Astrocyte (in vitro differentiated cells and primary cell): Measurements from ENCODE around the gene OPN1SW. TPM values are rescaled to one million over a fixed set of nuclear protein-coding genes. Genes with fewer than 3 reads are reported as not detected.

Experiments
- DNase-seq: peaks from one replicate; pipeline ENCODE4 v3.0.0-alpha.2; 2010; ENCODE audit warnings: low read depth
- FAIRE-seq: peaks from 2 replicates; lab custom pipeline; 2011; peaks lifted over from hg19 to GRCh38; lab: Jason Lieb, UNC
- H2AFZ ChIP-seq: 2 replicates; pipeline ENCODE4 v1.6.0; 2012; ENCODE audit warnings: low read depth, low read length, inconsistent platforms
- H3K27ac ChIP-seq: 2 replicates; pipeline ENCODE4 v1.5.1; 2011; ENCODE audit warnings: low read depth, low read length, inconsistent platforms
- H3K27me3 ChIP-seq: 2 replicates; pipeline ENCODE4 v1.6.0; 2011; ENCODE audit warnings: low read length, inconsistent platforms; ENCODE audit not compliant: insufficient read depth
- H3K36me3 ChIP-seq: 2 replicates; pipeline ENCODE4 v1.5.1; 2011; ENCODE audit warnings: low read length, inconsistent platforms; ENCODE audit not compliant: insufficient read depth
- H3K4me1 ChIP-seq: 2 replicates; pipeline ENCODE4 v1.5.1; 2011; ENCODE audit warnings: low read length, inconsistent platforms; ENCODE audit not compliant: insufficient read depth
- H3K4me2 ChIP-seq: 2 replicates; pipeline ENCODE4 v1.6.0; 2012; ENCODE audit warnings: low read length, inconsistent platforms
- H3K4me3 ChIP-seq: 2 replicates; pipeline ENCODE4 v1.5.1; 2011; ENCODE audit warnings: low read depth, mild to moderate bottlenecking, low read length, inconsistent platforms; ENCODE audit not compliant: insufficient read depth
- H3K79me2 ChIP-seq: 2 replicates; pipeline ENCODE4 v1.6.0; 2012; ENCODE audit warnings: mild to moderate bottlenecking, low read length, inconsistent platforms; ENCODE audit not compliant: insufficient read depth
- H3K9ac ChIP-seq: 2 replicates; pipeline ENCODE4 v1.6.0; 2012; ENCODE audit warnings: mild to moderate bottlenecking, low read length, inconsistent platforms
- H3K9me3 ChIP-seq: 2 replicates; pipeline ENCODE4 v1.5.1; 2012; ENCODE audit warnings: low read depth, mild to moderate bottlenecking, low read length, inconsistent platforms; ENCODE audit not compliant: insufficient read depth
- H4K20me1 ChIP-seq: 2 replicates; pipeline ENCODE4 v1.6.0; 2012; ENCODE audit warnings: low read length, inconsistent platforms; ENCODE audit not compliant: insufficient read depth
- H3K27ac Mint-ChIP-seq: one replicate; pipeline ENCODE4 v1.8.0; 2021; ENCODE audit warnings: mild to moderate bottlenecking, mixed read lengths; ENCODE audit not compliant: unreplicated experiment
- H3K27me3 Mint-ChIP-seq: one replicate; pipeline ENCODE4 v1.8.0; 2021; ENCODE audit warnings: low read depth, mixed read lengths; ENCODE audit not compliant: unreplicated experiment
- H3K36me3 Mint-ChIP-seq: one replicate; pipeline ENCODE4 v1.8.0; 2021; ENCODE audit warnings: low read depth, mixed read lengths; ENCODE audit not compliant: unreplicated experiment
- H3K4me1 Mint-ChIP-seq: one replicate; pipeline ENCODE4 v1.8.0; 2021; ENCODE audit warnings: low read depth, mixed read lengths; ENCODE audit not compliant: unreplicated experiment
- H3K4me3 Mint-ChIP-seq: one replicate; pipeline ENCODE4 v1.8.0; 2021; ENCODE audit warnings: mild to moderate bottlenecking, moderate library complexity, mixed read lengths; ENCODE audit not compliant: unreplicated experiment
- H3K9me3 Mint-ChIP-seq: one replicate; pipeline ENCODE4 v1.8.0; 2021; ENCODE audit warnings: mild to moderate bottlenecking, mixed read lengths; ENCODE audit not compliant: unreplicated experiment
- EZH2 ChIP-seq: IDR thresholded peaks from 2 replicates; pipeline ENCODE4 v1.6.1; 2012; ENCODE audit warnings: mild to moderate bottlenecking, low read length, inconsistent platforms; ENCODE audit not compliant: insufficient read depth
- total RNA-seq: library from RNA; stranded (reverse); gene quantifications from 2 replicates; pipeline ENCODE4 v1.2.1, GENCODE V29; 2021
- TF ChIP-seq, protein P1 (sequence below): IDR thresholded peaks from 2 replicates; pipeline ENCODE4 v1.5.1; 2011; ENCODE audit warnings: low read depth, mild to moderate bottlenecking, inconsistent platforms, low read length, moderate library complexity; ENCODE audit not compliant: insufficient read depth

The OPN1SW gene
- total RNA-seq, 1 donor from 2014 or later = not detected

DNA sequence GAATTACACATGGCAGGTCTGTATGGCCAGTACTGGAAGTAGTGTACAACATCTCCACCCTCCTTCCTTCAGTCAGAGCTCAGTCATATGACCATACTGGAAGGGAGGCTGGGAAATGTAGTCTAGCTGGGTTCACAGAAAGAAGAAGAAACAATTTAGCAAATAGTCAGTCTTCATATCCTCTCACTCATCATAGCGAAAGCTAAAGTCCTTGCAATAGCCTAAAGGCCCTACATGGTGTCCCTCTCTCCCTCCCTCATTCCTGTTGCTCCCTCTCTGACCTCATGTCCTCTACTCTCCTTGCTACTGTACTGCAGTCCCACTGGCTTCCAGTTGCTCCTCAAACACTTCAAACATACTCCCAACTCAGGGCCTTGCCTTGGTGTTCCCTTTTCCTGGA is 40.7 kb downstream of the OPN1SW start:
- Mint-ChIP-seq H3K4me1 (peaks cover 12% of the 10 kb centered on the region), H3K9me3 (peaks cover 5% of the 10 kb centered on the region), H3K4me3 (no peak overlapping the region), H3K27me3 (peaks cover 10% of the 10 kb centered on the region), H3K36me3 (peaks cover 9% of the 10 kb centered on the region), H3K27ac (no peak overlapping the region)
- Histone ChIP-seq H3K79me2 (peaks cover 8% of the 10 kb centered on the region), H4K20me1 (peaks cover 4% of the 10 kb centered on the region), H3K36me3 (no peaks in the 10 kb centered on the region), H3K4me1 (peaks cover 16% of the 10 kb centered on the region), H3K9ac (no peak overlapping the region), H2AFZ (no peak overlapping the region), H3K27ac (no peak overlapping the region), H3K27me3 (peaks cover 3% of the 10 kb centered on the region), H3K4me2 (no peak overlapping the region), H3K4me3 (no peak overlapping the region), H3K9me3 (no peaks in the 10 kb centered on the region)
- no peak for FAIRE-seq
- TF ChIP-seq EZH2 = no peak
- TF ChIP-seq, protein P1, sequence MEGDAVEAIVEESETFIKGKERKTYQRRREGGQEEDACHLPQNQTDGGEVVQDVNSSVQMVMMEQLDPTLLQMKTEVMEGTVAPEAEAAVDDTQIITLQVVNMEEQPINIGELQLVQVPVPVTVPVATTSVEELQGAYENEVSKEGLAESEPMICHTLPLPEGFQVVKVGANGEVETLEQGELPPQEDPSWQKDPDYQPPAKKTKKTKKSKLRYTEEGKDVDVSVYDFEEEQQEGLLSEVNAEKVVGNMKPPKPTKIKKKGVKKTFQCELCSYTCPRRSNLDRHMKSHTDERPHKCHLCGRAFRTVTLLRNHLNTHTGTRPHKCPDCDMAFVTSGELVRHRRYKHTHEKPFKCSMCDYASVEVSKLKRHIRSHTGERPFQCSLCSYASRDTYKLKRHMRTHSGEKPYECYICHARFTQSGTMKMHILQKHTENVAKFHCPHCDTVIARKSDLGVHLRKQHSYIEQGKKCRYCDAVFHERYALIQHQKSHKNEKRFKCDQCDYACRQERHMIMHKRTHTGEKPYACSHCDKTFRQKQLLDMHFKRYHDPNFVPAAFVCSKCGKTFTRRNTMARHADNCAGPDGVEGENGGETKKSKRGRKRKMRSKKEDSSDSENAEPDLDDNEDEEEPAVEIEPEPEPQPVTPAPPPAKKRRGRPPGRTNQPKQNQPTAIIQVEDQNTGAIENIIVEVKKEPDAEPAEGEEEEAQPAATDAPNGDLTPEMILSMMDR = no peak
- no peak for DNase-seq

DNA sequence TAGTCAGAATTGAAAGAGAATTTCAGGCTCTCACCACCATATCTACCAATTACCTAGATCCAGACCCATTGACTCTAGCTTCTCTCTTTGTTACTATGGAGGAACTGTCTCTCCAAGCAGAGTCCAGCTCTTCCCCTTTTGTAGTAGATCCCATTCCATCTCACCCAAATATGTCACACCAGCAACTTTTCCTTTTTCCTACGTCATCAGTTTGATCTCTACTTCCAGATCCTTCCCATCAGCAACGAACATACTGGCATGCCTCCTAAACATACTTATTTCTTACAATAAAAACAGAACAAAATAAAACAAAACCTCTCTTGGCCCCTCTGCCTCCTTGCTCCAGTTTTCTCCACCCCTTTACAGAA is 42.3 kb downstream of the OPN1SW start:
- Mint-ChIP-seq H3K27me3 (peaks cover 13% of the 10 kb centered on the region), H3K27ac (no peak overlapping the region), H3K4me3 (no peak overlapping the region), H3K9me3 (peaks cover 5% of the 10 kb centered on the region), H3K4me1 (peaks cover 8% of the 10 kb centered on the region), H3K36me3 (peaks cover 9% of the 10 kb centered on the region)
- H3K27ac ChIP-seq = no peak overlapping the region
- H3K4me1 ChIP-seq = peaks cover 21% of the 10 kb centered on the region
- H3K27me3 ChIP-seq = peaks cover 3% of the 10 kb centered on the region
- no peak overlapping the region for H3K4me3 ChIP-seq
- no peak overlapping the region for H2AFZ ChIP-seq
- no peaks in the 10 kb centered on the region for H3K9me3 ChIP-seq
- H3K79me2 ChIP-seq = no peaks in the 10 kb centered on the region
- H3K4me2 ChIP-seq = no peak overlapping the region
- DNase-seq (no peak), FAIRE-seq (no peak)
- no peaks in the 10 kb centered on the region for H3K36me3 ChIP-seq
- H4K20me1 ChIP-seq = no peaks in the 10 kb centered on the region
- no peak overlapping the region for H3K9ac ChIP-seq
- TF ChIP-seq EZH2 = no peak
- TF ChIP-seq, protein P1 = no peak

DNA sequence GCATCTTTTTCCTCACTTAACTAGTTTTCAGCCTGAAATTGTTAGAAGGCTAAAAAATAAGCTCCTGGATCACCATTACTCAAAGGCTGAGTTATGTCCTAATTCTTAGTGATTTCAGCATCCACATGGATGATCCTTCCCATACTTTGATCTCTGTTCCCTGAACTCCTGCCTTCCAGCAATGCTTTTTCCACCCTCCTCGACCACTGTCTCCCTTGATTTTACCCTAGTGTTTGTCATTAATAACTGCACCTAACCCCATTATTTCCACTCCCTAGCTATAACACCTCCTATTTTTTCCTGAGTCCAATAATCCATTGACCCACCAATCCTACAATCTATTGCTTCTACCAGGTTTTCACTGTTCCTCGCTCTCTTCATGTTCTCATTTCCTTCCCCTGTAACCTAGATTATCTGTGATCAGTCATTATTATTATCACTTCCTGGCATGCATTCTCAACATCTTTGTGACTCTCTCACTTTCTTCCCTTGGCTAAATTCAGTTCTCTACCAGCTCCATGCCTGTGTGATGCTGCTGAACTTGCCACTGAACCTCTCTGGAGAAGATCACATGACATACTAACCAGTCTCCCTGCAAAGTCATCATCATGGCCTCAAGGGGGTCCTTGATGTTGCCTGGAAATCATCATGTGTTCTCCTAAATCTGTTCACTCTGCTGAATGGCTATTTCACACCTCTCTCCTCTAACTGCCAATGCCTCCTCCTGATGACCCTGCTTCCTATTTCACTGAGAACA is 42.9 kb downstream of the OPN1SW start:
- TF ChIP-seq EZH2 = no peak
- TF ChIP-seq, protein P1 = no peak
- H3K27ac Mint-ChIP-seq = no peak overlapping the region
- H3K9me3 Mint-ChIP-seq = peaks cover 5% of the 10 kb centered on the region
- Histone ChIP-seq H3K4me3 (no peak overlapping the region), H3K27me3 (peaks cover 3% of the 10 kb centered on the region), H2AFZ (no peak overlapping the region), H3K4me2 (no peak overlapping the region), H3K9ac (no peak overlapping the region), H3K36me3 (no peaks in the 10 kb centered on the region), H4K20me1 (no peaks in the 10 kb centered on the region), H3K79me2 (no peaks in the 10 kb centered on the region), H3K4me1 (peaks cover 15% of the 10 kb centered on the region), H3K27ac (no peak overlapping the region), H3K9me3 (no peaks in the 10 kb centered on the region)
- peaks cover 2% of the 10 kb centered on the region for H3K4me1 Mint-ChIP-seq
- no peak for DNase-seq
- H3K4me3 Mint-ChIP-seq = no peak overlapping the region
- FAIRE-seq = no peak
- peaks cover 13% of the 10 kb centered on the region for H3K27me3 Mint-ChIP-seq
- H3K36me3 Mint-ChIP-seq = peaks cover 9% of the 10 kb centered on the region
